HG03039 (cell line): ENCODE data around the gene BTBD10.
"Not testable (repeated sequence)": the region's sequence is repeated elsewhere in the genome, so short reads cannot be mapped to it uniquely, and the experiment has no call there.

ENCODE experiments used
- ATAC-seq: cut with Tn5 transposase; IDR thresholded peaks from one replicate; pipeline ENCODE4 v1.9.1; 2021; ENCODE audit warnings: mild to moderate bottlenecking, moderate library complexity; ENCODE audit not compliant: unreplicated experiment

Gene BTBD10

DNA sequence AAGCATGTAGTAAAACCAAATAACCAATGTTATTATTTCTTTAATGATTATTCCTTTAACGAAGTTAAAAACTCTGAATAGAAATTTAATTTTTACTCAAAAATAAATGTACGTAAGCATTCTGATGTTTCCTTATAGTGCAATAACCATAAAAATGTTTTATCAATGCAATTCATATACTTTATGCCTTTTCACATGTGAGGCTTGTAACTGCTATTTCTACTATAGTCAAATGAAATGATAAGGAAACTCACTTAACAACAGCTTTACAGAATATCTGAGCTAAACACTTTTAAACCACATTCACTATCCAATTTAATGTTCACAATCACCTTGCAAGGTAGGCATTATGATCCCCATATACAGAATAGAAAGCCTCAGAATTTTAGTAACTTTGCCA, 17.4 kb downstream of the BTBD10 start:
- no peak for ATAC-seq

DNA sequence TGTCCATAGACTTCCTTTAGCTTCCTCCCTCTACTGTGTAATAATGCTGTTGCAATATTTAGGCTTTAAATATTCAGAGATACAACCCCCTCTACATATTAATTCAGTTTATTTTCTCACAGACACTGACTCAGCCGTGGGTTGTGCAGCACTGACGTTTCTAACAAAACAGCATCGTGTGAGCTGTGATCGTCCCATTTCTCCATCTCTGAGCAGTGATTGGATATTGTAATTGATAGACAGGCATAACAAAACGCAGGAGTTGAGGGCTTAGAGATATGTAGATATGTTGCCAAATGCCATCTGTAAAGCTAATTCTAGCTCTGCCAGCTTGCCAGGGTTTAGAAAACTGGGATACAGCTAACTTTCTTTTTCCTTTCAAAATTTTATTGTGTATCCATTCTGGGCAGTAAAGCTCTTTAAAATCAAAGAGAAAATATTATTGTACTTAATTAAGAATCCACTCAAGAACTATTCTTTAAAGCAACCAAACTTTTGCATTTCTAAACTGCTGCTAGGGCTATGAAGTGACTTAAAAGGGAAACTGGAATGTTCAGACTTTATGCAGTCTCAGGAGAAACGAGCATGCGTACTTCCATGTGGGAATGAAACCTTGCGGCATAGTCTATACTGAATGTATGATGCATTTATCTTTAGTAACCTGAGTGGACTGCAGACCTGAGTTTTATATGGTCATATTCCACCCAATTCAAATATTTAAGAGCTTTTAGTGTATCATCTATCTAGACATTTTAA, 22.7 kb downstream of the BTBD10 start:
- no peak for ATAC-seq

DNA sequence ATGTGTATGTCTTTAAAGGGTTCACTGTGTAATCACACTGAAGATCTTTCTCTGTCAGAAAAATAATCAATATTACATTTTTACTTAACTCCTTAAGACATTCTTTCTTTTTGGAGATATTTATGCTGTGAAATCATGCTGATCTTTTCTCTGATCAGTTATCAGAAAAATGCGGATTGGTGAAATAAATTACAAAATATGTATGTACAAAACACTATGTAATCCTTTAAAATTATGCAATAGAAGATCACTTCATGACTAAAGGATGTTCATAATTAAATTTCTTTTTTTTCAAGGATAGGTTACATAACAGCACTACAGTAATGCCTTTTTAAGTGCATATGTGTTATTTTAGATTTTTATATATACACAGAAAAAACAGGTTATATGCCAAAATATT, 24.7 kb downstream of the BTBD10 start:
- ATAC-seq, result no peak

DNA sequence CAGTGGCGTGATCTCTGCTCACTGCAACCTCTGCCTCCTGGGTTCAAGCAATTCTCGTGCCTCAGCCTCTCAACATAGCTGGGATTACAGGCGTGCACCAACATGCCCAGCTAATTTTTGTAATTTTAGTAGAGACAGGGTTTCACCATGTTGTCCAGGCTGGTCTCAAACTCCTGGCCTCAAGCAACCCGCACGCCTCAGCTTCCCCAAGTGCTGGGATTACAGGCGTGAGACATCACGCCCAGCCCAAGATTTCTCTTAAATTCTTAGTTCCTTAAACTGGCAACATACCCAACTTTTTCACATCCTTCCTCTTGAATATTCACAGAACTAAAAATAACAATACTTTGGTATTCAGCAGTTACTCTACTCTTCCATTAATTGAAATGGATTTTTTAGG, 26.2 kb downstream of the BTBD10 start:
- ATAC-seq, result not testable (repeated sequence)

DNA sequence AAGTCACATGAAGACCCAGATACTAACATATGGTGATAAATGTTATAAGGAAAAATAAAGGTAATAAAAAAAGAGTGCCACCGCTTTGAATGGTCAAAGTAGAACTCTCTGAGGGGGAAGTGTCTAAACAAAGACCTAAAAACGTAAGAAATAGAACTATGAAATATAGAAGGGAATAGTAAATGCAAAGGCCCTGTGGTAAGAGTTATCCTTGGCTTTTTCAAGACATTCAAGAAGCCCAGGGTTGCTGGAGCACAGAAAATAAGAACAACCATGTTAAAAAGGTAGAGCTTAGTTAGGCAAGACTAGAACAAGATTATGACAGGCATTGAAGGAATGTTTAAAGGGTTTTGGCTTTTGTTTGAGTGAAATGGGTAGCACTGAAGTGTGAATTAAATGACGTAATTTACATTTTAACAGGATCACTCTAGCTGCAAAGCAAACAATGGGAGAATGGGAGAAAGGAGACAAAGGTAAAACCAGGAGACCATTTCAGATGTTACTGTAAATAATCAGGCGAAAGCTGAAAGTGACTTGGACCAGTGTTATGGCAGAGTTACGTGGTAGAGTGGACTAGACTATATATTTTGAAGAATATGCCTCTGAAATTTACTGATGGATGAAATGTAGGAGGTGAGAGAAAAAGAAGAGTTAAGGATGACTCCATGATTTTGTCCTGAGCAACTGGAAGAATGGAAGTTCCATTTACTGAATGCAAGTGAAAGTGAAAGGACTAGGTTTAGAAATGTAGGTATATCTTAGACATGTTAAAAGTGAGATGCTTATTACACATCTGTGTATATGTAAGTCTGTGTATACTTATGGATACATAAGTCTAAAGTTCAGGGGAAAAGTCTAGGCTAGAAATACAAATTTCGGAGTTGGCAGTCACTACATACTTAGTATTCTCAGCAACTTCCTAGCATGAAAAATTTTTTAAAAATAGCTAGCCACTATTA, 28.5 kb downstream of the BTBD10 start:
- ATAC-seq, result no peak

DNA sequence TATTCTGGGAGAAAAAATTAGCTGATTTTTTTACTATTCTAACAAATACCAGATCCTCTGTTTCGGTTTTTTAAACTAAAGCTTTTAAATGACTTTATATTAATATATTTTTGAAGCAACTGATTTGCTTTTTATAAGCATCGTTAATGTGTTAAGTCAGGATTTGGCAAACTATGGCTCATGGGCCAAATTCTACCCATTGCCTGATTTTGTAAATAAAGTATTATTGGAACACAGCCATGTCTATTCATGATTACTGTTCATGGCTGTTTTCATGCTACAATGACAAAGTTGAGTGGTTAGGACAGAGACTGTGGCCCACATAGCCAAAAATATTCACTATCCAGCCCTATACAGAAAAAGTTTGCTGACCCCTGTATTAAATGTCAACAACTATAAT, 29.6 kb downstream of the BTBD10 start:
- ATAC-seq, result no peak

DNA sequence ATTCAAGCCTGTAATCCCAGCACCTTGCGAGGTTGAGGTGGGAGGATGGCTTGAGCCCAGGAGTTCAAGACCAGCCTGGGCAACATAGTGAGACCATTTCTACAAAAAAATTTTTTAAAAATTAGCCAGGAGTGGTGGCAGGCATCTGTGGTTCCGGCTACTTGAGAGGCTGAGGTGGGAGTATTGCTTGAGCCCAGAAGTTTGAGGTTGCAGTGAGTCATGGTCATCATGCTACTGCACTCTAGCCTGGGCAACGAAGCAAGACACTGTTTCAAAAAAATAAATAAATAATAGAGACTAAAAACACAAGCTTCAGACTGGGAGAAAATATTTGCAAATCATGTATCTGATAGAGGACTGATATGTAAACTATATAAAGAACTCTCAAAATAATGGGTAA, 33.2 kb downstream of the BTBD10 start:
- no peak for ATAC-seq

DNA sequence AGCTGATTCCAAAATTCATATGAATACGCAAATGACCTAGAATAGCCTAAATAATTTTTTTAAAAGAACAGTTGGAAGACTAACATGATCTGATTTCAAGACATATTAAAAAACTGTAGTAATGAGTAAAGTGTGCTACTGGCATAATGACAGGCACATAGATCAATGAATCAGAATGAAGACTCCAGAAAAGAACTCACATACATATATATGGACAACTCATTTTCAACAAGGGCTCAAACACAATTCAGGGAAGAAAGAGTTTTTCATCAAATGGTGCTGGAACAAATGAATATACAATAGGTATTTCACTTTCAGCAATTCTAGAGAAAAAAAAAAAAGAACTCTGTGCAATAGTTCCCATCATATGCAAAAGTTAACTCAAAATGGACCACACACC, 33.7 kb downstream of the BTBD10 start:
- no peak for ATAC-seq

DNA sequence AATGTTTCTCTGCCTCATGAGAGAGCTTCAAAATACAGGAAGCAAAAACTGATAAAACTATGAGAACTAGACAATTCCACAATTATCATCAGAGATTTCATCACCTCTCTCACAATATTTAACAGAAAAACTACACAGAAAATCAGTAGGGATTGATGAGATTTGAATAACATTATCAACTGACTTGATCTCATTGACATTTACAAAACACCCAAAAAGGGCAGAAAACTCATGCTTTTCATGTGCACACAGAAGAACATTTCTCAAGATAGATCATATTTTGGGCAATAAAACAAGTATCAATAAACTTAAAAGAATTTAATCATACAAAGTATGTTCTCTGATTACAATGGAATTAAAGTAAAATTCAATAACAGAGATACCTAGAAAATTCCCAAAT, 35.6 kb downstream of the BTBD10 start:
- no peak for ATAC-seq

DNA sequence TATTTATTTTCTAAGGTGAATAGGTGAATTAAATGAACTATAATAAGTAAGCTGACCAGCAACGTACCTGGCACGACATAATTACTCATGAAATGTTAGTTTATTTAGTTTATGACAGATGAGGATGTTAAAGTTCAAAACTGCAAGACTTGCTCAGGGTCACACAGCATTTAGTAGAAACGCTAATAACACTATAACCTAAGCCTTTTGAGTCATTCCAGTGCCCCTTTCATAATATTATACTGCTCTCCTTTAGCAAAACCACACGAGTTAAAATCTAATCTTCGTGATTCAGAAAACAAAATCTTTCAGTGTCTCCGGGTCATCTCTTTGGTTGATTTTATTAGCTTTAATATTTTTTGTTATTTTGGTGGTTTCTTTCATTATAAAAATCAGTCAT, 39.6 kb downstream of the BTBD10 start:
- ATAC-seq, result no peak

DNA sequence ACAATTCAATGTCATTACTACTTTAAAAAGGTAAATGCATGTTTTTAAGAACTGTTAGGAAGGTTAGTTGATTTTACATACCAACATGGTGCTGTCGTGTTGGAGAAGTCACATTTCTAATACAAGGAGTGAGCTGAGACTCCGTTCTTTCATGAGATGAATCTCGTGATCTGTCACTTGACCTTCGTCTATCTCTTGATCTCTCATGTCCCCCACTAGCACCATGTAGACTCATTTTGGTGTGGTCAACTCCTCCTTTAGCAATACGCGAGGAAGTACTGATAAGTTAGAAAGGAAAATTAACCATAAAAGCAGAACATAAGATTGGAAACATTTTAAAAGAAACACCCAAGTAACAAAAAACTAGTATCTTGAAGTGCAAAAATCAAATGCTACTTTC, 41.5 kb downstream of the BTBD10 start:
- ATAC-seq, result no peak

DNA sequence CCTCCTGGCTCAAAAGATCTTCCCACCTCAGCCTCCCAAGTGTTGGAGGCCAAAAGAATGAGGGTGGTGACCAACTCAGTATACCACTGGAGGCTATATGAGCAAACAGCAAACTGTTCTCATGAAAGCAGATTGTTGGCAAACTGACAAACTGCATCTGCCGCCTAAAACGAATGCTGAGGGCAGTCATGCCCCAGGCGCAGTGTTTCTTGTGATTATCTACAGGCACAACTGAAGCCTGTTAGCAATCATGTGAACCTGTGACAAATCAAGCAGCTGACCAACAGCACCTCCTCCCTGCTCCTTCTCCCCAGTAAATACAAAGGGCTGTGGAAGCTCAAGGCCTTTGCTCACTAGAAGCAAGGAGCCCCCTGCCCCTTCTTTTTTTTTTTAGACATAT, 47.8 kb downstream of the BTBD10 start:
- ATAC-seq, result no peak

DNA sequence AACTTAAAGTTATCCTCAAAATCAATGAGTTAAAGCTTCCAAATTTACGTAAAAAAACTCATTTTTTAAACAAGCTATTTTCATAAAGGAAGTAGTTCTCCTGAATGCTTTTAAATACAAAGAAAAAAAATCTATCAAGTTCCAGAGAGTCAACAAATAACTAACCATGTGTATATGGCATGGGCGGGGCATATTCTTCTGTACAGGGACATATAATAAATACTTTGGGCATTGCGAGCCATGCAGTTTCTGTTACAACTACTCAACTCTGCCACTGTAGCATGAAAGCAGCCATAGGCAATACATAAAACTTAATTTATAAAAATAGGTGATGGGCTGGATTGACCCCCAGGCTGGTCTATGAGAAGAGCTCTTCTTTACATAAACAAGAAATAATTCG, 57.8 kb downstream of the BTBD10 start:
- no peak for ATAC-seq

DNA sequence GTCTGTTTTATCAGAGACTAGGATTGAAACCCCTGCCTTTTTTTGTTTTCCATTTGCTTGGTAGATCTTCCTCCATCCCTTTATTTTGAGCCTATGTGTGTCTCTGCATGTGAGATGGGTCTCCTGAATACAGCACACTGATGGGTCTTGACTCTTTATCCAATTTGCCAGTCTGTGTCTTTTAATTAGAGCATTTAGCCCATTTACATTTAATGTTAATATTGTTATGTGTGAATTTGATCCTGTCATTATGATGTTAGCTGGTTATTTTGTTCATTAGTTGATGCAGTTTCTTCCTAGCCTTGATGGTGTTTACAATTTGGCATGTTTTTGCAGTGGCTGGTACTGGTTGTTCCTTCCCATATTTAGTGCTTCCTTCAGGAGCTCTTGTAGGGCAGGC, 64.7 kb downstream of the BTBD10 start:
- ATAC-seq, result not testable (repeated sequence)

DNA sequence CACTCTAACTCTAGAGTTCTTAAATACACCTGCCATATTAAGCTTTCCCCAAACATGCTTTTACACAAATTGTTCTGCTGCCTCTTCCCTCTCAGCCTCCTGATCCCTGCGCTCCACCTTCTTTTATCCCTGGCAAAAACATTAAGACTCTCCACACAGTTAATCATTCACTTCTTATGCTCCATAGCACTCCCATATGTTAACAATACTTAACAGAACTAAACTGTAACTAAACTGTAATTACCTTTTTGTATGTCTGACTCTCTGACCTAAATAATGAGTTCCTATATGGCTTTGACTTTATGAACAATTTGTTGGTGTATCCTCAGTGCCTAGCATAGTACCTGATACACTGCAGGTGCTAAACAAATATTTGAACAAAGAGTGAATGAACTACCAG, 71.8 kb downstream of the BTBD10 start:
- ATAC-seq, result no peak

DNA sequence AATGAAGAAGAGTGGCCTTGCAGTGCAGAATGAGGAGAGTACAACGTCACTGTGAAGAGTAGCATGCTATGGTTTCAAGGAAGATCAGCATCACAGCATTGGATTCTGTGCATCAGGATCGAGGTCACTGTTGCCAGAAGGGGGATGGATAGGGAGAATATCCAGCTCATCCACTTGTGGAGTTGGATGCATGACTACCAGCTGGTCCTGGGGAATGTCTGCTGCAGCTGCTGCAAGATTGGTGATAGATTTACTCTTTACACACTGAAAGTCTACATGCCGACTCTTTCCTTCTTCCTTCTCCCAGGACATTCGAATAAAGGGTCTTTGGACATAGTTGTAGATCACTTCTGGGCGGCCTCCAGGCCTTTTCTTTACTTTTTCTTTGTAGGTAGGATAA, 74.3 kb downstream of the BTBD10 start:
- no peak for ATAC-seq

DNA sequence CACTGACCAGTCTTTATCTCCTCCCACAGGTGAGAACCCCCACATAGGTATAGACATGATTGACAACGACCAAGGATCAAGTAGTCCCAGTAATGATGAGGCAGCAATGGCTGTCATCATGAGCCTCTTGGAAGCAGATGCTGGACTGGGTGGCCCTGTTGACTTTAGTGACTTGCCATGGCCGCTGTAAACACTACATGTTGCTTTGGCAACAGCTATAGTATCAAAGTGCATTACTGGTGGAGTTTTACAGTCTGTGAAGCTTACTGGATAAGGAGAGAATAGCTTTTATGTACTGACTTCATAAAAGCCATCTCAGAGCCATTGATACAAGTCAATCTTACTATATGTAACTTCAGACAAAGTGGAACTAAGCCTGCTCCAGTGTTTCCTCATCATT, 76.5 kb downstream of the BTBD10 start:
- no peak for ATAC-seq

DNA sequence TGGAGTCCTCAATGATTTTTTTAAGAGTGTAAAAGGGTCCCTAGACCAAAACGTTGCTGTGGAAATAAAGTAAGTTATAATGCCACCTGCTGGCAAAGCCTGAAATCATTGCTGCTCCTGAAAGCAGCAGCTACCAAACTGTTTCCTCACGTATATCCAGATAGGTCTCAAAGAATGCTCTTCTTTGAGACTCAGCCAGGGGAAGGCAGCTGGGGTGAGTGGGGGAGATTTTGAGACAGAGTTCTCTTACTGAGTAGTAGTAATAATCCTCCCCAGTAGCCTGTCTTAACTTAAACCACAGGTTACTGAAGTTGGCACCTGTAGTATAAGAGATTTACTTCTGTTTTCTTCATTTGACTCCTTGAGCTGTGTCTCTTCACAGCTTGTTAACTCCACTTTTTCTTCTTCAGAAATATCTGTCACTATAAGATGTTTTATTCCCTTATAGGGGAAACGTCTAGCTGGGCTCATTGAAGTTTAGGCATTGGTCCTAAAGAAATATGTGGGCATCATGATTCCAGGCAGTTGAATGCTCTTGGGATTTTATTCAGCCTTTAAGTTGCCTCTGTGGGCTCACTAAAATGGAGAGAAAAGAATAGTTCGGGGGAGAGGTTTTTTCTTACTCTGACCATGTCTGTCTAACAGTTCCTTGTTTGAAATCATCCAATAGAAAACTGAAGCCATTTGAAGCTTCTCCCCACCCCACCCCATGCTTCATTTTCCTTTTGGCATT, 77.9 kb downstream of the BTBD10 start:
- ATAC-seq, result no peak

DNA sequence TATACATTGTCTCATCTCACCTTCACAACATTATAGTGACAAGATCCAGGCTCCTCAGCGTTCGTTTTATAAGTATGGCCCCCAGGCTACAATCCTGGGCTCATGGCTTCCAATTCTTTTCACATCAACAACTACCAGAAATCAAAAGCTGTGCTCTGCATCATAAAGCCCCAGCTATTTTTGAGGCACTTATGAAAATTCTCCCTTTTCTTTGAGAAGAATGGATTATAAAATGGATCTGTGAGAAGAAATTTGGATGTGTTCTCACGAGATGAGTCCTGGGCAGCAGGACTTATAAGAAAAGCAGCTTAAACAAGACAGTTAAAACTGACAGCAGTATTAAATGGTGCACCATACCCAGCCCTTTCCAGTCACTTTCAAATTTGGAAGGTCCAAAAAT, 80.3 kb downstream of the BTBD10 start:
- no peak for ATAC-seq

DNA sequence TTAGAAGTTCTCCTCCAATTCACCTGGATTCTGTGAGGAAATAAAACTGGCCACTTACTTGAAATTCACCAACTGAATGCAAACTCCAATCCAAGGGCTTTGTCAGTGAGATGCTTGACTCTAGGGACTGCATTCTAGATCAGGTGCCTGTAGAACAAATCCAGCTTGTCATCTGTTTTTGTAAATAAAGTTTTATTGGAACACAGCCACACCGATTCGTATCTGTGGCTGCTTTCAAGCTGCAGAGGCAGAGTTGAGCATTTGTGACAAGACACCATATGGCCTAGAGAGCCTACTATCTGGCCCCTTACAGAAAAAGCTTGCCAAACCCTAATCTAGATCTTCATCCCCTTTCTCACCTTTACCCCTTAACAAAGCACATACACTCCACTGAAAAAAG, 82.3 kb downstream of the BTBD10 start:
- no peak for ATAC-seq

DNA sequence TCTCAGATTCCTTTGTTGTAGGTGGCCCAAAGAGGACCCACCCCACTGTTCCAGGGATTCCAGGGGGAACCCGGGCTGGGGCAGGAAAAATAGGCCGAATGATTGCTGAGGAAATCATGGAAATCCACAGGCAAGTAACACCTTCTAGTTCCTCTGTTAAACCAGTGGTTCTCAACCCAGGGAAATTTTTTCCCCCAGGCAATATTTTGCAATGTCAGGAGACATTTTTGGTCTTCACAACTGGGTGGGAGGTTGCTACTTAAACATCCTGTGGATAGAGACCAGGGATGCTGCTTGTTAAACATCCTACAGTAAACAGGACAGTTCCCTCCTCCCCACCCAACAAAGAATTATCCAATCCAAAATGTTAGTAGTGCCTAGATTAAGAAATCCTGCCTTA, 84.7 kb downstream of the BTBD10 start:
- ATAC-seq, result no peak

DNA sequence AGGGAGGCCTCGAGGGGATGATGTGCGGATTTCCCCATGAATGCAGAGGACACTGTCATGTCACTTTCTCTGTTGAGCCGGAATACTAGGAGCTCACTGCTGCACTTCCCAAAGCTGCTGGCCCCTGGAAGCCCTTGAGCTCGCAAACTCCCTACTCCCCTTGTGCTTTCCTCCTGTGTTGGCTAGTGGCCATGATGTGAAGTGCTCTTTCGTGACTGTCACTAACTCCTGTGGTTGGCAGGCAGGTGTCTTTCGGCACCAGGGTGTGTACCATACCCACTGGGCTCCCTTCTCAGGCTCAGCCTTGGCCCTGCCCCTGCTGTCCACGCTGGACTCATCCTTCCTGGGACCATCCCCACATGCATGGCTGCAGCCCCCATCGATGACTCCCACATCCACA, 86.2 kb downstream of the BTBD10 start:
- ATAC-seq, result no peak
